DMS153 (cell line): ENCODE measurements around the gene CCR3.

Source experiments
- DNase-seq: peaks from one replicate; lab custom pipeline; 2025; lab: John Stamatoyannopoulos, UW

Gene CCR3

GRCh38 chr3:46298871-46299607 lies 56.8 kb downstream of the CCR3 start:
- DNase-seq: no peak

GRCh38 chr3:46299608-46300460 lies 57.6 kb downstream of the CCR3 start:
- no peak for DNase-seq

GRCh38 chr3:46300461-46300789 lies 58.2 kb downstream of the CCR3 start:
- no peak for DNase-seq

- DNase-seq: no peak
Observed at GRCh38 chr3:46301122-46301835, 59.0 kb downstream of the CCR3 start.

GRCh38 chr3:46303240-46303639 lies 61.0 kb downstream of the CCR3 start:
- no peak for DNase-seq

- DNase-seq: no peak
Observed at GRCh38 chr3:46304739-46305138, 62.5 kb downstream of the CCR3 start.

GRCh38 chr3:46312991-46313390 lies 70.7 kb downstream of the CCR3 start:
- DNase-seq: no peak

- no peak for DNase-seq
Observed at GRCh38 chr3:46314517-46314916, 72.3 kb downstream of the CCR3 start.

GRCh38 chr3:46316206-46316605 lies 73.9 kb downstream of the CCR3 start:
- no peak for DNase-seq
